Heart left ventricle (tissue), 16 donors: Measurements from ENCODE around the gene PRDM16. TPM values are rescaled to one million over a fixed set of nuclear protein-coding genes. Genes with fewer than 3 reads are reported as not detected.

Experiments
- ATAC-seq, 4 donors: fragments of 200-7000 bp; cut with Tn5 transposase; one replicate each; pipeline ENCODE4 v1.9.1; 2020 to 2022; ENCODE audit warnings: moderate library complexity in 4 of 4, mild to moderate bottlenecking in 3 of 4, moderate number of reproducible peaks in 1 of 4
- DNase-seq, 5 donors: peaks; one replicate each; pipeline ENCODE4 v3.0.0-alpha.2; 2020
- H3K27ac ChIP-seq, 12 donors: fragments of 200-600 bp; sonication (generic) in 4 of 12; one replicate each; pipeline versions ENCODE4 v1.5.0 to v1.8.0; 2016 to 2022; ENCODE audit warnings: mild to moderate bottlenecking in 2 of 12
- H3K27me3 ChIP-seq, 9 donors: fragments of 200-600 bp; sonication (generic) in 2 of 9; one replicate each; pipeline versions ENCODE4 v1.5.1 to v1.8.0; 2016 to 2022; ENCODE audit warnings: mild to moderate bottlenecking in 3 of 9
- H3K36me3 ChIP-seq, 9 donors: fragments of 200-600 bp; sonication (generic) in 2 of 9; one replicate each; pipeline versions ENCODE4 v1.5.0 to v1.8.0; 2018 to 2022; ENCODE audit warnings: mild to moderate bottlenecking in 2 of 9
- H3K4me1 ChIP-seq, 12 donors: fragments of 200-600 bp; sonication (generic) in 4 of 12; one replicate each; pipeline versions ENCODE4 v1.5.0 to v1.8.0; 2016 to 2022; ENCODE audit warnings: mild to moderate bottlenecking in 3 of 12
- H3K4me3 ChIP-seq, 12 donors: fragments of 200-600 bp; sonication (generic) in 4 of 12; one replicate each; pipeline versions ENCODE4 v1.5.0 to v1.8.0; 2017 to 2022; ENCODE audit warnings: mild to moderate bottlenecking in 9 of 12, moderate library complexity in 4 of 12
- H3K9me3 ChIP-seq, 12 donors: fragments of 200-600 bp; sonication (generic) in 4 of 12; one replicate each; pipeline versions ENCODE4 v1.5.0 to v1.8.0; 2016 to 2022; ENCODE audit warnings: mild to moderate bottlenecking in 1 of 12
- CTCF ChIP-seq, 12 donors: fragments of 200-600 bp; sonication (generic) in 4 of 12; IDR thresholded peaks; one replicate each; pipeline versions ENCODE4 v1.5.0 to v1.8.0; 2018 to 2022; ENCODE audit warnings: antibody characterized with exemption in 12 of 12, mild to moderate bottlenecking in 5 of 12
- POLR2A ChIP-seq, 2 donors: fragments of 450-650 bp; IDR thresholded peaks; one replicate each; pipeline ENCODE4 v1.6.1; 2017; ENCODE audit warnings: antibody characterized with exemption in 2 of 2, mild to moderate bottlenecking in 2 of 2, moderate library complexity in 2 of 2
- WGBS, 4 donors: extraction: QIAGEN DNeasy Blood & Tissue Kit in 2 of 4; methylation state at CpG; one replicate each; pipeline versions ENCODE4 v1.1.5 to v1.1.7; 2013 to 2018; 5-methylcytosine and 5-hydroxymethylcytosine counted together
- intact Hi-C, 10 donors: fragments of 100-400 bp; cut with DNase I; formaldehyde crosslinking; loops; one replicate each; pipeline versions ENCODE4 v1.11.1 to v1.14.2; 2022
- polyA plus RNA-seq, 2 donors: library from polyadenylated mRNA; stranded (reverse); fragments of 200-250 nt; gene quantifications; one replicate each; pipeline ENCODE4 v1.2.3, GENCODE V29; 2013
- total RNA-seq, 9 donors: library from RNA; depleted of rRNA in 2 of 9; stranded (reverse); fragments of >200 nt in 2 of 9; fragmentation: NEBNext Ultra II Directional in 3 of 9; extraction: Animal tissue kit (Norgen Biotek cat#: 25700) in 3 of 9; gene quantifications; one replicate each; pipeline versions ENCODE4 v1.1.0 to v1.2.4, GENCODE V29; 2016 to 2023
- donor health status: ischemic (EF 13 %, LVEDD 7.1; RV severe dilation, severe dysfunction).
- donor health status: healthy with polysubstance abuse.
- donor health status: DM: no; HTN: yes; CAD: no.
- donor health status: DM: no; HTN: no; CAD: no.
- donor health status: ischemic (EF 25% LVEDD 6.9; RV normal size, moderate dysfunction).
- donor health status: ischemic (EF 25% LVEDD 5.7; RV mildly dilated, moderate dysfunction).
- donor health status: healthy.
- donor health status: DM: yes; HTN: yes; CAD: no.
- donor health status: ischemic (EF 35%, LVEDD 5.7; RV mildly dilated, moderate dysfunction).
- donor health status: nonischemic (EF 11% LVEDD 7.7; RV severe dilation, severe dysfunction).
- donor health status: DM: yes; HTN: yes; CAD: no.
- donor health status: PGD.
- donor health status: ischemic (EF 29% LVEDD 5.4; RV normal size, mild dysfunction).
- donor health status: nonischemic (EF 23%, LVEDD 6.1; RV moderate dilation, normal function).

The PRDM16 gene
- total and polyA plus RNA-seq, 11 donors, result 6.0 to 22.7 (median 14.0) TPM

GRCh38 chr1:3069491-3070308 lies 697 bp downstream of the PRDM16 start:
- H3K9me3 ChIP-seq, result no peaks in the 10 kb centered on the region
- peak overlapping the region; percentile 78 to 99 (median 90) for H3K27ac ChIP-seq
- H3K36me3 ChIP-seq, result no peaks in the 10 kb centered on the region
- 1% methylated on average over 41 to 90 of the region's 91 CpGs for WGBS, 4 donors
- DNase-seq (peak in 4 of 5 donors; percentile 59 to 69 (median 63)), ATAC-seq (peak in 3 of 4 donors; percentile 30 to 42 (median 34))
- peaks cover 0 to 84% (median 19%) of the 10 kb centered on the region in 12 donors for H3K4me1 ChIP-seq
- H3K4me3 ChIP-seq, result peak overlapping the region; percentile 70 to 98 (median 87)
- intact Hi-C loops, result loop anchor here (1.0 to 10.0 kb wide), 13 partner anchors 55 to 353 kb away; no protein-coding TSS in a partner anchor
- H3K27me3 ChIP-seq, result peaks cover 8 to 90% (median 38%) of the 10 kb centered on the region in 9 donors
- peak in 11 of 12 donors; percentile 14 to 67 (median 47) for TF ChIP-seq CTCF (IDR thresholded peaks at IDR 0.05)
- no peak for TF ChIP-seq POLR2A (IDR thresholded peaks at IDR 0.05)

- ATAC-seq (no peak), DNase-seq (peak in 1 of 5 donors; percentile 10)
- Histone ChIP-seq H3K4me3 (peak overlapping the region; percentile 70 to 98 (median 87)), H3K9me3 (no peaks in the 10 kb centered on the region), H3K4me1 (peaks cover 0 to 84% (median 21%) of the 10 kb centered on the region in 12 donors), H3K36me3 (no peaks in the 10 kb centered on the region), H3K27me3 (peaks cover 7 to 89% (median 33%) of the 10 kb centered on the region in 9 donors), H3K27ac (peak overlapping the region; percentile 75 to 99 (median 90))
- no peak for TF ChIP-seq CTCF (IDR thresholded peaks at IDR 0.05)
- TF ChIP-seq POLR2A (IDR thresholded peaks at IDR 0.05), result no peak
- intact Hi-C loops, result loop anchor here in 7 of 10 donors (2.0 to 10.0 kb wide), 8 partner anchors 55 to 245 kb away; no protein-coding TSS in a partner anchor
- WGBS, 4 donors, result 0 to 1% (median 1%) methylated on average over 4 to 57 of the region's 57 CpGs
These were observed 1.3 kb downstream of the PRDM16 start for GRCh38 chr1:3070309-3070643.

- Histone ChIP-seq H3K9me3 (no peaks in the 10 kb centered on the region), H3K27ac (peak overlapping the region; percentile 75 to 99 (median 88)), H3K4me1 (peaks cover 0 to 84% (median 21%) of the 10 kb centered on the region in 12 donors), H3K36me3 (no peaks in the 10 kb centered on the region), H3K27me3 (peaks cover 7 to 83% (median 29%) of the 10 kb centered on the region in 9 donors), H3K4me3 (peak overlapping the region; percentile 11 to 98 (median 80))
- peak in 3 of 5 donors; percentile 28 to 59 (median 33) for DNase-seq
- WGBS, 4 donors, result 7 to 23% (median 8%) methylated on average over 29 to 97 of the region's 97 CpGs
- ATAC-seq, result no peak
- intact Hi-C loops, result loop anchor here in 7 of 10 donors (2.0 to 10.0 kb wide), 8 partner anchors 54 to 244 kb away; no protein-coding TSS in a partner anchor
- TF ChIP-seq CTCF (IDR thresholded peaks at IDR 0.05) (no peak), POLR2A (IDR thresholded peaks at IDR 0.05) (no peak)
These were observed 1.9 kb downstream of the PRDM16 start for GRCh38 chr1:3070644-3071564.
